GM12872 (cell line): ENCODE measurements around the gene TCF19.

ENCODE experiments used
- CTCF ChIP-seq: IDR thresholded peaks from 3 replicates; pipeline ENCODE4 v1.5.1; 2011; ENCODE audit warnings: low read depth, mild to moderate bottlenecking, low read length, moderate library complexity; ENCODE audit not compliant: insufficient read depth

TCF19 gene

GRCh38 chr6:31130751-31131150, 27.6 kb upstream of the TCF19 start:
- no peak for TF ChIP-seq CTCF

- no peak for TF ChIP-seq CTCF
Observed at GRCh38 chr6:31131595-31131994, 26.8 kb upstream of the TCF19 start.

GRCh38 chr6:31132806-31133205, 25.6 kb upstream of the TCF19 start:
- TF ChIP-seq CTCF: no peak

- no peak for TF ChIP-seq CTCF
Observed at GRCh38 chr6:31135710-31136109, 22.7 kb upstream of the TCF19 start.

GRCh38 chr6:31138982-31139381, 19.4 kb upstream of the TCF19 start, which contains the start of gene PSORS1C2:
PSORS1C2 (minus strand) TSS chr6:31139066; CDS start chr6:31139026, 40 bp downstream.
- no peak for TF ChIP-seq CTCF

- TF ChIP-seq CTCF: no peak
Observed at GRCh38 chr6:31139599-31139998, 18.8 kb upstream of the TCF19 start.

- TF ChIP-seq CTCF: no peak
Observed at GRCh38 chr6:31140643-31141042, 17.7 kb upstream of the TCF19 start.

GRCh38 chr6:31142361-31142761, 16.0 kb upstream of the TCF19 start:
- TF ChIP-seq CTCF: no peak
